Right lobe of liver (tissue), 6 donors: ENCODE measurements around the gene YIPF5. TPM values are rescaled to one million over a fixed set of nuclear protein-coding genes. Genes with fewer than 3 reads are reported as not detected.

ENCODE experiments used
- ATAC-seq, 4 donors: fragments of 200-7000 bp; cut with Tn5 transposase; one replicate each; pipeline ENCODE4 v1.9.1; 2020; ENCODE audit warnings: mild to moderate bottlenecking in 4 of 4, moderate library complexity in 4 of 4
- DNase-seq, 3 donors: peaks; one replicate each; pipeline ENCODE4 v3.0.0-alpha.2; 2020
- H3K27ac ChIP-seq, 3 donors: fragments of 200-600 bp; one replicate each; pipeline ENCODE4 v1.8.0; 2022
- H3K27me3 ChIP-seq, 2 donors: fragments of 200-600 bp; one replicate each; pipeline ENCODE4 v1.8.0; 2022
- H3K36me3 ChIP-seq, 4 donors: fragments of 200-600 bp; sonication (generic) in 1 of 4; one replicate each; pipeline versions ENCODE4 v1.5.1 to v1.8.0; 2017 to 2022; ENCODE audit warnings: control low read depth in 1 of 4
- H3K4me1 ChIP-seq, 4 donors: fragments of 200-600 bp; sonication (generic) in 1 of 4; one replicate each; pipeline versions ENCODE4 v1.5.1 to v1.8.0; 2017 to 2022; ENCODE audit warnings: control low read depth in 1 of 4
- H3K4me3 ChIP-seq, 3 donors: fragments of 200-600 bp; one replicate each; pipeline ENCODE4 v1.8.0; 2022
- H3K9me3 ChIP-seq, 4 donors: fragments of 200-600 bp; sonication (generic) in 1 of 4; one replicate each; pipeline versions ENCODE4 v1.5.1 to v1.8.0; 2017 to 2022; ENCODE audit warnings: control low read depth in 1 of 4
- POLR2A ChIP-seq: fragments of 450-650 bp; IDR thresholded peaks from one replicate; pipeline ENCODE4 v1.6.1; 2017; ENCODE audit warnings: antibody characterized with exemption, mild to moderate bottlenecking
- WGBS: methylation state at CpG from one replicate; pipeline ENCODE4 v1.1.6; 2018; ENCODE audit warnings: low coverage, low lambda C conversion rate; ENCODE audit not compliant: insufficient coverage; ENCODE audit errors: missing lambda C conversion rate; 5-methylcytosine and 5-hydroxymethylcytosine counted together
- intact Hi-C, 2 donors: fragments of 100-400 bp; cut with DNase I; formaldehyde crosslinking; loops; one replicate each; pipeline versions ENCODE4 v1.11.2 to v1.14.1; 2022
- total RNA-seq, 6 experiments: library from RNA; depleted of rRNA in 2 of 6; stranded (reverse); fragments of >200 nt in 2 of 6; fragmentation: NEBNext Ultra II Directional in 3 of 6; extraction: Animal tissue kit (Norgen Biotek cat#: 25700) in 3 of 6; gene quantifications; one replicate each; pipeline versions ENCODE4 v1.1.0 to v1.2.4, GENCODE V29; 2016 to 2023
- TF ChIP-seq, protein P1 (sequence below), 4 donors: fragments of 200-600 bp in 3 of 4; fragments of 450-650 bp in 1 of 4; IDR thresholded peaks; one replicate each; pipeline versions ENCODE4 v1.5.1 to v1.8.0; 2016 to 2022; ENCODE audit warnings: antibody characterized with exemption in 4 of 4, mild to moderate bottlenecking in 2 of 4
- donor health status: DM: no; HTN: yes; CAD: no.
- donor health status: DM: no; HTN: no; CAD: no.
- donor health status: DM: no; HTN: no; CAD: no.
- donor health status: DM: no; HTN: yes; CAD: no.
- donor health status: DM: no; HTN: yes; CAD: no.

YIPF5 gene
- total RNA-seq, 6 experiments from 2014 or later = 21.6 to 28.1 (median 23.7) TPM

DNA sequence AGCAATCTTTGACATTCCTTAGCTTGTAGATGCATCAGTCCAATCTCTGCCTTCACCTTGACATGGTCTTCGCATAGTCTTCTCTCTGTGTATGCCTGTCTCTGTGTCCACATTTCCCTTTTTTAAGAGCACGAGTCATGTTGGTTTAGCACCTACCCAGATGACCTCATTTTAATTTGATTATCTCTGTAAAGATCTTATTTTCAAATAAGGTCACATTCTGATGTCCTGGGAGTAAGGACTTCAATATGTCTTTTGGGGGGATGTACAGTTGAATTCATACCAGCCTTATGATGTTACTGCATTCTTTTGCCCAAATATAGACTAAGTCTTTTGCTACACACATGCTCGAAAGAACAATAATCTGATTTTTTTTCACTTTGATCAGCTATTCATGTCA lies 7.1 kb upstream of the YIPF5 start:
- Histone ChIP-seq H3K9me3 (no peaks in the 10 kb centered on the region), H3K4me1 (no peaks in the 10 kb centered on the region), H3K27ac (no peak overlapping the region), H3K4me3 (no peak overlapping the region), H3K36me3 (no peaks in the 10 kb centered on the region), H3K27me3 (no peaks in the 10 kb centered on the region)
- WGBS = 61% methylated on average over 3 of the region's 3 CpGs
- TF ChIP-seq, protein P1, sequence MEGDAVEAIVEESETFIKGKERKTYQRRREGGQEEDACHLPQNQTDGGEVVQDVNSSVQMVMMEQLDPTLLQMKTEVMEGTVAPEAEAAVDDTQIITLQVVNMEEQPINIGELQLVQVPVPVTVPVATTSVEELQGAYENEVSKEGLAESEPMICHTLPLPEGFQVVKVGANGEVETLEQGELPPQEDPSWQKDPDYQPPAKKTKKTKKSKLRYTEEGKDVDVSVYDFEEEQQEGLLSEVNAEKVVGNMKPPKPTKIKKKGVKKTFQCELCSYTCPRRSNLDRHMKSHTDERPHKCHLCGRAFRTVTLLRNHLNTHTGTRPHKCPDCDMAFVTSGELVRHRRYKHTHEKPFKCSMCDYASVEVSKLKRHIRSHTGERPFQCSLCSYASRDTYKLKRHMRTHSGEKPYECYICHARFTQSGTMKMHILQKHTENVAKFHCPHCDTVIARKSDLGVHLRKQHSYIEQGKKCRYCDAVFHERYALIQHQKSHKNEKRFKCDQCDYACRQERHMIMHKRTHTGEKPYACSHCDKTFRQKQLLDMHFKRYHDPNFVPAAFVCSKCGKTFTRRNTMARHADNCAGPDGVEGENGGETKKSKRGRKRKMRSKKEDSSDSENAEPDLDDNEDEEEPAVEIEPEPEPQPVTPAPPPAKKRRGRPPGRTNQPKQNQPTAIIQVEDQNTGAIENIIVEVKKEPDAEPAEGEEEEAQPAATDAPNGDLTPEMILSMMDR (IDR thresholded peaks at IDR 0.05) = no peak
- no peak for TF ChIP-seq POLR2A
- ATAC-seq = no peak
- DNase-seq = no peak
- intact Hi-C loops = no loop called here

DNA sequence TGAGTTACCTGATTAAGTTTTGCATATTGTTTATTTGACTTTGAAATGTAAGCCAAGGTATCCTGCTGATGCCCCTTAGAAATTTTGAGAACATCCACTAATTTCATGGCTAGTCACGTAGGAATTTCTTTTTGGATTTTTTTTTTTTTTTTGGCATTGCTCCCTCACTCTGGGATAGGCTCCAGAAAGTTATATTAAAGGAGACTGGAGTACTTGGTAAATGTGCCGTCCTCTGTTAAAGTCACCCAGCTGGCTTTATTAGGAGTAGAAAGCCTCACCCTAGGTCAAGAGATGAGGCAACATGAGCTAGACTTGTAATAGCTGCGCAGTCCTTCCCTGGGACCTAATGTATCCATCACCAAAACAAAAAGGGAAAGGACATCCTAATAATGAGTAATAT lies 3.3 kb upstream of the YIPF5 start:
- intact Hi-C loops = no loop called here
- Histone ChIP-seq H3K4me3 (no peak overlapping the region), H3K27me3 (no peaks in the 10 kb centered on the region), H3K27ac (no peak overlapping the region), H3K4me1 (peaks cover 0 to 10% (median 3%) of the 10 kb centered on the region in 4 donors), H3K36me3 (no peaks in the 10 kb centered on the region), H3K9me3 (no peaks in the 10 kb centered on the region)
- DNase-seq = no peak
- no peak for TF ChIP-seq POLR2A
- TF ChIP-seq, protein P1 (IDR thresholded peaks at IDR 0.05) = no peak
- 46% methylated on average over 2 of the region's 3 CpGs for WGBS
- ATAC-seq = no peak

- Histone ChIP-seq H3K4me1 (peaks cover 0 to 13% (median 5%) of the 10 kb centered on the region in 4 donors), H3K36me3 (peaks cover 0 to 12% (median under 1%) of the 10 kb centered on the region in 4 donors), H3K9me3 (no peaks in the 10 kb centered on the region), H3K27me3 (no peaks in the 10 kb centered on the region), H3K27ac (peak overlapping the region; percentile 59 to 71 (median 70)), H3K4me3 (peak overlapping the region; percentile 50 to 88 (median 83))
- intact Hi-C loops = no loop called here
- 3% methylated on average over 12 of the region's 12 CpGs for WGBS
- no peak for DNase-seq
- no peak for TF ChIP-seq POLR2A
- TF ChIP-seq, protein P1 (IDR thresholded peaks at IDR 0.05) = no peak
- peak in 1 of 4 donors; percentile 32 for ATAC-seq
These were observed 569 bp downstream of the YIPF5 start for GRCh38 chr5:144169904-144170275.

- TF ChIP-seq, protein P1 (IDR thresholded peaks at IDR 0.05) = no peak
- TF ChIP-seq POLR2A = no peak
- Histone ChIP-seq H3K36me3 (peaks cover 0 to 30% (median 17%) of the 10 kb centered on the region in 4 donors), H3K9me3 (no peaks in the 10 kb centered on the region), H3K4me1 (peaks cover 0 to 13% (median 5%) of the 10 kb centered on the region in 4 donors), H3K27me3 (no peaks in the 10 kb centered on the region), H3K27ac (no peak overlapping the region), H3K4me3 (no peak overlapping the region)
- ATAC-seq (no peak), DNase-seq (no peak)
- intact Hi-C loops = no loop called here
- WGBS = 72% methylated on average over 3 of the region's 3 CpGs
These were observed 2.5 kb downstream of the YIPF5 start for GRCh38 chr5:144167998-144168397.

GRCh38 chr5:144166696-144167095 lies 3.8 kb downstream of the YIPF5 start:
- H3K4me1 ChIP-seq = peaks cover 0 to 13% (median 5%) of the 10 kb centered on the region in 4 donors
- no peak overlapping the region for H3K27ac ChIP-seq
- no peaks in the 10 kb centered on the region for H3K27me3 ChIP-seq
- H3K9me3 ChIP-seq = no peaks in the 10 kb centered on the region
- TF ChIP-seq, protein P1 (IDR thresholded peaks at IDR 0.05) = no peak
- no peak for TF ChIP-seq POLR2A
- DNase-seq (no peak), ATAC-seq (no peak)
- intact Hi-C loops = no loop called here
- H3K36me3 ChIP-seq = peaks cover 0 to 43% (median 21%) of the 10 kb centered on the region in 4 donors
- no peak overlapping the region for H3K4me3 ChIP-seq
- 100% methylated on average over 1 of the region's 1 CpG for WGBS
